Left colon (tissue), 2 donors: ENCODE results near the gene CD9. TPM values are rescaled to one million over a fixed set of nuclear protein-coding genes. Genes with fewer than 3 reads are reported as not detected.
"Not testable (repeated sequence)": the region's sequence is repeated elsewhere in the genome, so short reads cannot be mapped to it uniquely, and the experiment has no call there.

Source experiments
- ATAC-seq: fragments of 200-7000 bp; cut with Tn5 transposase; one replicate; pipeline ENCODE4 v1.9.1; 2020; ENCODE audit warnings: mild to moderate bottlenecking, moderate library complexity
- DNase-seq, 2 donors: peaks; one replicate each; pipeline ENCODE4 v3.0.0-alpha.2; 2020
- intact Hi-C, 2 donors: fragments of 100-400 bp; cut with DNase I in 1 of 2; cut with micrococcal nuclease in 1 of 2; formaldehyde crosslinking; loops; one replicate each; pipeline versions ENCODE4 v1.11.2 to v1.14.0; 2022; cut with DNase I, micrococcal nuclease
- total RNA-seq, 2 donors: library from RNA; stranded (reverse); fragmentation: NEBNext Ultra II Directional; extraction: Animal tissue kit (Norgen Biotek cat#: 25700); gene quantifications; one replicate each; pipeline ENCODE4 v1.2.1, GENCODE V29; 2021
- donor health status: DM: no; HTN: no; CAD: no.
- donor health status: DM: yes; HTN: yes; CAD: no.

The CD9 gene
- total RNA-seq, 2 donors from 2014 or later, result 574 to 766 TPM

DNA sequence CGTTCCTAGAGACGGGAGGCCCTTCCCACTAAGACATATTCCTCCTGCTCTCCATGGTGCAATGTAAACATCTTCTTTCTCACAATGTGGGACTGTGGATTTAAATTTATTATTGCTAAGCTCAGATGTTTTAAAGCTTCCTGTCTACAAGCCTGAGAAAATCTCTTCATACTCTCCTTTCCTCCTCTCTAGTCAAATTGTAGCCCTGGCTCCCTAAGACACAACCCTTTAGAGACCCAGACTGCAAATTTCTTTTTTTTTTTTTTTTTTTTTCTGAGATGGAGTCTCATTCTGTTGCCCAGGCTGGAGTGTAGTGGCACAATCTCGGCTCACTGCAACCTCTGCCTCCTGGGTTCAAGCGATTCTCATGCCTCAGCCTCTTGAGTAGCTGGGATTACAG, 9.2 kb downstream of the CD9 start:
- DNase-seq, ATAC-seq, intact Hi-C loops: not testable (repeated sequence)

DNA sequence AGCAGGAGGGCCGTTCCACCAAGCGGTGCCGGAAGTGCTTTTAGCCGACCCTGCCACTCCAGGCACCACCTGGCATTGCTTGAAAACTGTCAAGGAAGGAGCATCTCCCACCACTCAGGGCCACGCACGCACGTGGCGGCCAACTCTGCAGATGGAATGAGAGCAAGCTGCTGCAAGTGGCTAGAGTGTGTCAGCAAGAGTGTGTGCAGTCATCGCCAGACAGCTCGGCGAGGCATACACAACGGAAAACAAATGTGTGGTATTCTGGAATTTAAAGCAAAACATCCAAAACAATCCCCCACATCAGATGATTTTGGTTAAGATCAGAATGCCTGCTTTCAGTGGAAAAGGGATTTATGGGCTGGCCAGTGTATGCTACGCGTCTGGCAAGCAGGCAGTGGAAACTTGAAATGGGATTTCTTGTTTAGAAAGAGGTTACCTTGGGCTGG, 11.2 kb downstream of the CD9 start:
- ATAC-seq (no peak), DNase-seq (no peak)
- intact Hi-C loops, result no loop called here

DNA sequence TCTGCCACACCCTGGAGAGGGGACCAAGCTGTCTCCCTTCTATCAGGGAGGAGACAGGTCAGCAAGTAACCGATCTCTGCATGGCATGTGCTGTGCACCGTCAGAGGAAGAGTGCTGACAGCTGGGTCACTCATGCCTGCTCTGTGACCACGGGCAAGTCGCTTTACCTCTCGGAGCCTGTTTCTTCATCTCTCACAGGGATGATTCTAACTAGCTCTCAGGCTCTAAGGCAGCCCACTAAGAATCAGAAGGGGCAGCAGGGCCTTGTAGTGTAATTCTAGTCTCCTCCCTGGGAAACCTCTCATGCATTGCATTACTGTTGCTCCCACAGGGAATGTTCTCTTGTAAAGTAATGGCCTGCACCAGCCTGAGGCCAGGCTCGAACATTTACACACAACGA, 11.9 kb downstream of the CD9 start:
- ATAC-seq (no peak), DNase-seq (no peak)
- intact Hi-C loops, result no loop called here

DNA sequence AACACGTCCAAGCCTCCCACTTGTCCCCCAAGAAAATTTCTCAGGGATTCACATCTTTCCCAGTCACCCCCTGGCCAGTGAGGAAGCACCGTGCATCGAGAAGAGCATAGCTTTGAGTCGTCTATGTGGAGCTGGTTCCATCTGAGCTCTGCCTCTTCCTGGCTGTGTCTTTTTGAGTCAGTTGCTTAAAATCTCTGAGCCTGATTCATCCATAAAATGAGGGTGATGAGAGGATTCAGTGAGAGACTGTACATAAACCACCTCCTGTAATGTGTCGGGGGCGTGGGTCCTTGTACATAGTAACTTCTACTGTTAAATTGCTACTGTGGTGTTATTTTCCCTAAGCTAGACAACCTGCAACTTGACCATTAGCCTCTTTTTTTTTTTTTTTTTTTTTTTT, 13.8 kb downstream of the CD9 start:
- DNase-seq, result no peak
- intact Hi-C loops, result no loop called here
- ATAC-seq, result no peak

DNA sequence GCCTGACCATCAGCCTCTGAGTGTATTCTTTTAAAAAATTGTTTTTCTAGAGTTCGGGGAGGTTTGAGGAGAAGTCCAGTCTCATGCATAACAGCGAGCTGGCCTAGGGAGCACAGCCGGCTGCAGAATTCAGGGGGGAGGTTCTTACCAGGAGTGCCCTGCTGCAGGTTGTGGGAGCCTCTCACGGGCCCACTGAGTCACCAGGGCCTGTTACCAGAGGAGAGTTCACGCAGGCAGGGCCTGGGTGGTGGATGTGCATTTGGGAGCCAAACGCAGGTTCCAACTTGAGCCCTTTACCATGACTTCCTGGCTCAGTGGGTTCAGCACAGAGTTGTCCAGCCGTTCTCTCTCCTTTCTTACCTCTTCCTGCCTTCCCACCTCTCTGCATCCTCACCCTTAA, 14.4 kb downstream of the CD9 start:
- DNase-seq (no peak), ATAC-seq (no peak)
- intact Hi-C loops, result no loop called here

DNA sequence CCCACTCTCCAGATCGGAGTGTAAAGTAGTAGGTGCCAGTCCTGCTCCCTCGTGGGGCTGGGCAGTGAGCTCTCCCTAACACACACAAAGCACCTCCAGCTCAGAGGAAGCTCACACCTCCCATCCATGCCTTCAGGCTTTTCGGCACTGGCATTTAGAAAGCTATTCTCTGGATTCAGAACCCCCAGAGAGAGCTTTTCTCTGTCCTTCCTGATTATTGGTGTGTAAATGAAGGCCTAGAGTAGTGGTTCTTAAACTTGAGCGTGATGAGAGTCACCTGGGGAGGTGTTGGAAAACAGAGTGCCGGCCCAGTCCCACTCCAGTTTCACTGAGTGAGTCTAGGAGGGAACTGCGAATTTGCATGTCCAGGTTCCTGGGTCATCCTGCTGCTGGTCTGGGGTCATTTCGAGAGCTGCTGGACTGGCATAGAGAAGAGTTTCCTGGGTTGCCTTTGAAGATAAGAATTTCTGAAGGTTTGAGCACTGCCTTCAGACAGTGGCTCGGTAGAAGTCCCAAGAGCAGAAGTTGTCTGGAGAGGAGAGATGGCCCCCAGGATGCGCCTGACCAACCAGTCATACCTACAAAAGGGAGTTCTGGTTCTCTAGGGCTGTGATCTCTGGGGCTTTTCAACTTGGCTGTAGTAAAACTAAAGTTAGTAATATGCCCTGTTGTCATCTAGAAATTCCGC, 15.1 kb downstream of the CD9 start:
- ATAC-seq (peak; percentile 3), DNase-seq (no peak)
- intact Hi-C loops, result no loop called here

DNA sequence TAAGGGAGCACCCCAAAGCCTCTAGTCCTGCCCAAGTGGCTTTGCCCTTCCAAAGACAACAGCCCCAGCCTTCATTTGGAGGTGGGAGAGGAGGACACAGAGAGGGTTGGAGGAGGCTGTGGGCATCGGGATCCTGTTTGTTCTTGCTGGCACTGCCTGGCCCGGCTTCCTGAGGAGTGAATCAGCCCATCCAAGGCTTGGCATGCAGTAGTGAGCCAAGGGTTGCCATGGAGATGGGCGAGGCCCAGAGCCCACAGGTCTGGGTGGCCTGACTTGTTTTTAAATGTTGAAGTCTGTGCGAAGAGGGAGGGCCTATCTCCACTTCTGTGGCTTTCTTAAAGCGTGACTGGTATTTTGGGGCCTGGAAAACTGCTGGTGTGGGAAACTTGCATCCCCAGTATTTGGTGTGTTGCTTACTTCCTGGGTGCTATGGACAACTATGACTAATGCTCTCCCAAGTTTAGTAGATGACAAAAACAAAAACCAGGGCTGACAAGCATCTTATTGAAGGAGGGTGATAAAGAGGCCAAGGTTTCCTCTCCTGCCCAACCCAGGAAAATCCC, 15.8 kb downstream of the CD9 start:
- intact Hi-C loops, result no loop called here
- DNase-seq, result peak; percentile 83 to 94

DNA sequence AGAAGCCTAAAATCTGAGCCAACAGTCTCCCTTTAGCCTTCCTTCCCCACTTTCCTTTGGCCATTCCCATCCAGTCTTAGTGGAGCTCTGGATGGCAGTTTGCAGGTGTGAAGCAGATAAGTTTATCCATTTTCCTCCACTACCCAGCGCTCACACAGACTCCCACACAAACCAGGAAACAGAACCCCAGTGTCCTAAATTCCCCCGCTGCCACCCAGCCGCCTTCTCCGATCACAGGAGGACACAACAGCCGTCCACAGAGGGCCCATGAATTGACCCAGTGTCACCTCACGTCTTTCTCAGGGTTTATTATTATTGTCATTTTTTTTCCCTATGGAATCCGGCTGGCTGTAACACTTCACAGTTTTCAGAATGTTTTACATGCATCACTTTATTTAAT, 16.4 kb downstream of the CD9 start:
- intact Hi-C loops, result no loop called here
- ATAC-seq (peak; percentile 6), DNase-seq (no peak)

More for the DNA sequence above, 15.8 kb downstream of the CD9 start:
- peak; percentile 83 for ATAC-seq

DNA sequence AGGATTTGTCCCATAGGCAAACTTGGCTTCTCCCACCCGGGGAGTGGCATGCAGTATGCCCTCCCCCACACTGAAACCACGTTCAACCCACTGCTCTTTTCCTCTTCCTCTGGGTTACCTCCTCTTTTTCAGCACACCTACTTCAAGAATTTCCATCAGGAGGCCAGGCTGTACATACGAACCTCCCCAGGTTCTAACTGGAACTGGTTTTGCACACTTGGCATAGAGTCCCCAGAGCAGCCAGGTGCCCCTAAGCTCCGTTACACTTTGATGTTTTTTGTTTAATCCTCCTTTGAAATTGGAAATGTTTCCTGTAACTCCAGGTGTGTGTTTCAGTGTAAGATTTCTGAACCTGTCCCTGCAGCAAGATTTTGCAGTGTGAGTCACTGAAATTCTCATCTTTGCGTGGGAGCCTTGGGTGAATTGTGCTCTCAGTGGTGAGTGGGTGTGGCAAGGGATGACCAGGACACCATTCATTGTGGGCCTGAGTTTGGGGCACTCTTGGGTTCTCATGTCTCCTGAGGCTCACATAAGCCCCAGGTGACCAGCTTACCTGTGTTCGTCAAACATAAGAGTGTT, 18.2 kb downstream of the CD9 start:
- intact Hi-C loops, result no loop called here
- no peak for ATAC-seq

DNA sequence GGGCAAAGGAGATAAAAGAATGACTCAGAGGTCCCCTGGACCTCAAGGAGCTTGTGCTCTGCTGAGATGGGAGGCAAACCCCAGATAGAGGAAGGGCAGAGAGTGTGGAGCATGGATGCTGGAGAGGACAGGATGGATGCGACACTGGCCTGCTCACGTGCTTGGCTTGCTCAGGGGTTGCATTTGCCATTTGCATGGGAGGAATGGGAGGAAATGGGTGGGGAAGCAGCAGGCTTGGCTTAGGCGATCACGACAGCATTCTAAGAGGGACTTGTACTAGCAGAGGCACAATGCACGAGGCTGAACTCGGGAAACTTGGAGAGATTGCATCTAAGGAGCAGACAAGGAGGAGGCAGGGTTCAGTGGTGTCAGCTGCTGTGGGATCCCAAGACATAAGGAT, 19.8 kb downstream of the CD9 start:
- no peak for ATAC-seq
- DNase-seq, result no peak
- intact Hi-C loops, result no loop called here

More for the DNA sequence above, 18.2 kb downstream of the CD9 start:
- DNase-seq, result no peak

DNA sequence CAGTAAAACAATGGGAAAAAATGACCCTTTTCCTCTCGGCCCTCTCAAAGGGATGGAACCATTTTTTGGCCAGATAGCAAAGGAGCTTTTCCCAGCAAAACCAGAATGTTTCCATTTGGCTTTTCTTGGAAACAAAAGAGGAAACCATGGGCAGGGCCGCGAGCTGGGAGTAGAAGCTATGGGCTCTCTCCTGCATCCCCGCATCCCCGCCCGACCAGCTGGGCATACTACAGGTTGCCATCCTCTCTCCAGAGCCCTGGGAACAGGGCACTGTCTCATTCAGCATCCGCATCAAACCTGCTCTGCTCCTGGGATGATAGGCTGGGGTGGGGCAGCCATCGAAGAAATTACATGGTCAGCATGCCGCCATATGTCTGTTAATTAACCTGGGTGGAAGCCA, 20.9 kb downstream of the CD9 start:
- intact Hi-C loops, result no loop called here
- DNase-seq, result no peak
- ATAC-seq, result no peak

DNA sequence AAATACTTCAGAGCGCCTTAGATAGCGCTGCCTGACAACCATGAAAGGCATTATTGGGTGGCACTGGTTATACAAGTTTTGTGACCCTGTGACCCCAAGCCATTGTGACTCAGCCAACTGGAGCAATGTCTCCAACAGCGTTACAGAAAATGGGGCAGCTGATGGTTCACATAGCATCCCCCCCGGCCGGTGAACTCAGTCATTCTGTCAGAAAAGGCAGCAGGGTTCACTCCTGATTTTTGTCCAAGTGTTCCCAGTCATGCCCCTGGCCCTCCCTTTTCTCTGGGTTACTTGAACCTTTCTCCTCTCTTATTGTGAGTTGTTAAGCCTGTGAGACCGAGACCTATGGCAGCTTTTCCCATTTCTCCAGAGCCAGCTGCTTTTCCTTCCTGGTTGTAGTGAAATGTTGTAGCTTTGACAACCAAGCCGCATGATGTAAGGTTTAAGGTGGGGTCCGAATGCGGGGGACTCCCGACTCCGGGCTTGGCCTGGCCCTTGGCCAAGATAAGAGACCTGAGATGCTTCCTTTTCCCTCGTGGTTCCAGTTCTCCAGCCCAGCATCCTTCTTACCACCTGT, 22.0 kb downstream of the CD9 start:
- ATAC-seq, result no peak
- intact Hi-C loops, result no loop called here

DNA sequence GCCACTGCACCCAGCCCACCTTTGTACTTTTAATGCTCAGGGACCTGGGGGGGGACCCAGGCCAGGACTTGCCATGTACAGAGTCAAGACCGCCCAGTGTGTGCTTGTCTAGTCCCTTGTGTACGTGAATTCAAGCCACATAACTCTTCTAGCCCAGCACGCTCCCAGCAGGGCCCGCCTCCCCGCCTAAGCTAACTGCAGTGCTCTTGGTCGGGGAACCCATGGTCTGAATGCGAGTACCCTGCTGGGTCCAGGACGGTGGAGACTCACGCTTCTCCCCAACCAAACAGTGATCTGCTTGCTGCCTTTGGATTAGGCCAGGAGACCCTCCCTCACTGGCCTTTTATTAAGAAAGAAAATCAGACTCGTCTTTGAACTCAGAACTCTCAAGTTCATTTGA, 23.3 kb downstream of the CD9 start:
- intact Hi-C loops, result no loop called here
- ATAC-seq, result no peak
- DNase-seq, result no peak

More for the DNA sequence above, 22.0 kb downstream of the CD9 start:
- peak in 1 of 2 donors; percentile 47 for DNase-seq

DNA sequence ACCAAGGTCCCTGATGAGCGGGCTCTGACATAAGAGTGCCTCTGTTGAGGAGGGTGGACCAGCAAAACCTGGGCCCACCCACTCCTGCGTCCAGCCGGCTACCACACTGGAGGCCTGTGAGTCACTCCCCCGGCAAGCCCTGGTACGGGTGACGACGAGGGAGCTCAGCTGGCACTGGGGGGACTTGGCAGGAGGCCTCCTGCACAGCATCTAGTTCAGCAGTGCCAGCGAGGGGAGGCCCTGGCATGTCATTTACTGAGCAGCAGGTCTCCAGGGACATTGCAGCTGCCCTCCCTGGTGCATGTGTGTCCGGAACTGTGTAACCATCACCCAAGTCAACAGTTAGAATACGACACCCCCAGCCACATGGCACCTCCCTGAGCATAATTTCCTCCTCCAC, 24.4 kb downstream of the CD9 start:
- intact Hi-C loops, result no loop called here
- ATAC-seq (peak; percentile 36), DNase-seq (peak; percentile 55 to 74)

DNA sequence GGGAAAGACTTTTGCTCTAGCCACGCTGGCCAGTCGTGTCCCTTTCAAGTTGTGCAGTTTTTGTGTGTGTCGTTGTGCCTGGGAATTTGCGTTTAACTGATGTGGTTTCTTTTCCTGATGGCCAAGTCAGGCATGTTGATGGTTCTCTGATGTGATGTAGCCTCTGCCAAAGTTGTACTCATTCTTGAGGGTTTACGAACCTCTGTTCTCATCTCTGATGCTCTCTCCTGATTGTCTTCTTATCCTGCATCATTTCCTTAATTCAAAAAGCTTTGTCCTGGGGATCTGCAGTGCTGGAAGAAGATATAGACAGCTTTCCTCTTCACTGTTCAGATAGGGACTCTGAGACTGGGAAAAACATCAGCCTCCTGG, 25.4 kb downstream of the CD9 start:
- ATAC-seq (no peak), DNase-seq (no peak)
- intact Hi-C loops, result no loop called here

DNA sequence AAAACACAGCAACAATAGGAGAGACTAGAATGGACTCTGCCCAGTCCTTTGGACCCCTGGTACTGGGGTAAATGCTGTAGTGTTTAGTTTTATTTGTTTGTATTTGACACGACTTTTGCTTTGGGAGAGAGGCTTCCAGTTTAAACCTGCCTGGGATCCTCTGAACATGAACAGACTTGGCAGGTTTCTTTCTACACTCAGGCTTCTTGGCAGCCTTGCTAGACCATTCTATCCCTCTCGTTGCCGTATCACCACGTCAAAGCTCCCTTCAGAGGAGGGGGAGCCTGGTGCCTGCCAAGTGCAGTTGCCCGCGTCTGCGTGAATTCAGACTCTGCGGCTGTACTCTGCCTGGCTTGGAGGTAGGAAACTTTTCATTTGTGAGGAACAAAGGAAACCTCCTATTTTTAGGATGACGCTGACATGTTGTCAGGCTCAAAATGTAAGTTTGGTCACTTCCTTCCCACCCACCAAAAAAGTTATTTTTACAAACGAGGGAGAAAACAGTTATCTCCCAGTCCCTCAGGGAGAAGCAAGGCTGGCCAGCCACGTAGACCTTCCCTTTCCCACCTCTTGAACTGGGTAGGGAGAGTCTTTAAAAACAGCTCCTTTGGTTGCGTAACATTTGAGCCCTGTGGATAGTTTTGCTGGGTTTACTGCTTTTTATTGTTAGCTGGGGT, 25.9 kb downstream of the CD9 start:
- intact Hi-C loops, result no loop called here
- ATAC-seq (peak; percentile 11), DNase-seq (peak; percentile 57 to 77)

DNA sequence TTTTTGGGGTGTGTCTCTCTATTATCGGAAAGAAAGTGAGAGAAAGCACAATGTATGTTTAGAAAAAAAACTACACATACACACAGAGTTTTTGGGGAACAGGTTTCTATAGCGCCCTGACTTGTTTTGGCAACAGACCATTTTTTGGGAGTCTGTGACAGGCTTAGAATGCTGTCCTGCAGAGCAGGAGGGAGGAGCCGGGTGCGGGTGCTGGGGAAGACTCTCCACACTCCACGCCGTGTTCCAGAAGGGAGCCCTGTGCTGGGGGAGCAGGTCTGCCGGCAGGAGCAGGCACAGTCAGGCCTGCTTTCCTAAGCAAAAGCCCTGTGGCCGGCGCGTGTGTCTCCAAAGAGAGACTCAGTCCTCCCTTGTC, 26.5 kb downstream of the CD9 start:
- intact Hi-C loops, result no loop called here
- ATAC-seq (no peak), DNase-seq (peak; percentile 59 to 77)

DNA sequence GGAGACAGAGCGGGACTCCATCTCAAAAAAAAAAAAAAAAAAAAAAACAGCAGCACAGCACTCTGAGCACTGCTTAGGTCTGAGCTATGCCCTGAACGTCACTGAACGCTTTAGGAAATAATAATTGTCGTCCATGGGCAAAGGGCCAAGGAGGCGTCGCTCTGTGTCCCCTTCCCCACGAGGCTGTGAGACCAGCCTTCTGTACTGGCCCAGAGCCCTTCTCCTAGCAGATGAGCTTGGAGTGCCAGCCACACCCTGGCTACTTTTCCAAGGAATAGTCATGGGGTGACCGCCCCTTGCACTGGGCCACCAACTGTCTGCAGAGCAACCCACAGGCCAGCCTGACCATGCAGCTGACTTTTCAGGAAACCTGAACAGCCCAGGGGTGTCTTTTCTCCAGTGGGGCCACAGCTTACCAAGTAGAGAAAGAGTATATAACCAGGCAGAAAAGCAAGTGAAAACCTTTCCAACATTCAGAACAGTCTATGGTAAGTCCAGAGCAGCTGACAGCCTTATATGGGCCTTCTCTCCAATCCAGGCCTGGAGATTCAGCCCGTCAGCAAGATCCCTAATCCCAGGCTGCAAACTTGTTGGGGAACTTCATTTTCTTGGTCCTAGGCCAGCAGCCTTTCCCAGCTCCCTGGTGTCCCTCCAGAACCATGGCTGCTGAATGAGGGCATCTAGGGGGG, 28.5 kb downstream of the CD9 start:
- ATAC-seq (peak; percentile 25), DNase-seq (peak; percentile 66 to 79)
- intact Hi-C loops, result no loop called here
